ENCODE data around the gene PLA2R1. TPM values are rescaled to one million over a fixed set of nuclear protein-coding genes. Genes with fewer than 3 reads are reported as not detected.

Gene PLA2R1
- total RNA-seq, 1 experiment from 2014 or later, result 3.4 TPM

DNA sequence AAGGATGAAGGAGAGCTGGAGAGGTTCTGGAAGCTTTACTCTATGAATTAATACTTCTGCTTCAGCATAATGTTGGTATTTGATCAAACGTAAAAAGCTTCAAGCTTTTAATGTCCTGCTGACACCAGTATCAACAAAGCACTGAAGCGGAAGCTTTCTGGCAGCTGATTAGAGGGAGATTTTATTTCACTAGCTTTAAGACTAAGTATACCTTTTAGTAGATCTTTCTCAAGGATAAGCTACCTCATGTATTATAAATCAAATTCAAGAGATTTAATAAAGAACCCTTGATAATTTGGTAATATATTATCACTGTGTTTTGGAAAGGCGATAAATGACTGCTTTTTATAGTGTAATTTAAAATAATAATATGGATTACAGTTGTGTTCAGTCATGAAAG, 136.4 kb downstream of the PLA2R1 start:
- DNase-seq (no peak), ATAC-seq (no peak)
- Histone ChIP-seq H3K27me3 (ENCODE audit: low read length) (no peaks in the 10 kb centered on the region), H3K4me3 (ENCODE audit: low read length) (no peak overlapping the region), H3K4me1 (ENCODE audit: insufficient read depth, low read length) (no peaks in the 10 kb centered on the region), H3K9me2 (replicated peaks; ENCODE audit: low read length) (no peaks in the 10 kb centered on the region), H4K20me1 (ENCODE audit: low read length) (no peaks in the 10 kb centered on the region), H3K79me2 (ENCODE audit: low read length) (no peaks in the 10 kb centered on the region), H2AFZ (ENCODE audit: low read length) (no peak overlapping the region), H3F3A (ENCODE audit: low read length, unreplicated experiment) (no peaks in the 10 kb centered on the region), H3K9ac (ENCODE audit: low read length) (no peak overlapping the region), H3K9me3 (ENCODE audit: low read length) (no peaks in the 10 kb centered on the region), H3K4me2 (ENCODE audit: low read length) (no peak overlapping the region), H3K36me3 (ENCODE audit: low read depth, low read length) (no peaks in the 10 kb centered on the region), H3K27ac (ENCODE audit: low read length) (no peak overlapping the region)
- CTCF ChIA-PET, result no interaction called here
- POLR2A ChIA-PET (ENCODE audit: unreplicated experiment), result no interaction called here
- TF ChIP-seq EZH2phosphoT487 (IDR thresholded peaks at IDR 0.05; ENCODE audit: borderline replicate concordance, low read length) (no peak), EZH2 (IDR thresholded peaks at IDR 0.05; ENCODE audit: low read length, unreplicated experiment) (no peak)
- TF ChIP-seq, protein P1, sequence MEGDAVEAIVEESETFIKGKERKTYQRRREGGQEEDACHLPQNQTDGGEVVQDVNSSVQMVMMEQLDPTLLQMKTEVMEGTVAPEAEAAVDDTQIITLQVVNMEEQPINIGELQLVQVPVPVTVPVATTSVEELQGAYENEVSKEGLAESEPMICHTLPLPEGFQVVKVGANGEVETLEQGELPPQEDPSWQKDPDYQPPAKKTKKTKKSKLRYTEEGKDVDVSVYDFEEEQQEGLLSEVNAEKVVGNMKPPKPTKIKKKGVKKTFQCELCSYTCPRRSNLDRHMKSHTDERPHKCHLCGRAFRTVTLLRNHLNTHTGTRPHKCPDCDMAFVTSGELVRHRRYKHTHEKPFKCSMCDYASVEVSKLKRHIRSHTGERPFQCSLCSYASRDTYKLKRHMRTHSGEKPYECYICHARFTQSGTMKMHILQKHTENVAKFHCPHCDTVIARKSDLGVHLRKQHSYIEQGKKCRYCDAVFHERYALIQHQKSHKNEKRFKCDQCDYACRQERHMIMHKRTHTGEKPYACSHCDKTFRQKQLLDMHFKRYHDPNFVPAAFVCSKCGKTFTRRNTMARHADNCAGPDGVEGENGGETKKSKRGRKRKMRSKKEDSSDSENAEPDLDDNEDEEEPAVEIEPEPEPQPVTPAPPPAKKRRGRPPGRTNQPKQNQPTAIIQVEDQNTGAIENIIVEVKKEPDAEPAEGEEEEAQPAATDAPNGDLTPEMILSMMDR (conservative IDR thresholded peaks at IDR 0.05; ENCODE audit: low read depth, low read length), result no peak
- intact Hi-C loops (cut with micrococcal nuclease), result no loop called here
- no TSS peak for BruUV-seq (replicated peaks)

DNA sequence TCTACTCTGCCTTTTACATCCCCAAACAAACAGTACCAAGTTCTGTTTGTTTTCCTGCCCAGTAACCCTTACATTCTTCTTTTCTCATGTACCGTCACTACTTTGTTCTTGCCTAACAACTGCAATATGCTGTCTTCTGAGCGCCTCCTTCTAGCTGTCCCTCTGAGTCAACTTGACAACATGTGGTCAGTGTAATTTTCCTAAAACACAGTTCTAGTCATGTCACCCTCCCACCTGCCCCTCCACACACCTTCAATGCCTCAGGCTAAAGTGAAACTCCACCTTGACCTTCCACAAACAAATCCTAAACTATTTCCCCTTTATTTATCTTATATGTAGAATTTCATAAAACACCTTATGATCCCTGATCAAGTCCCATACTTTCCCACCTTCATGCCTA, 139.9 kb downstream of the PLA2R1 start:
- CTCF ChIA-PET, result no interaction called here

DNA sequence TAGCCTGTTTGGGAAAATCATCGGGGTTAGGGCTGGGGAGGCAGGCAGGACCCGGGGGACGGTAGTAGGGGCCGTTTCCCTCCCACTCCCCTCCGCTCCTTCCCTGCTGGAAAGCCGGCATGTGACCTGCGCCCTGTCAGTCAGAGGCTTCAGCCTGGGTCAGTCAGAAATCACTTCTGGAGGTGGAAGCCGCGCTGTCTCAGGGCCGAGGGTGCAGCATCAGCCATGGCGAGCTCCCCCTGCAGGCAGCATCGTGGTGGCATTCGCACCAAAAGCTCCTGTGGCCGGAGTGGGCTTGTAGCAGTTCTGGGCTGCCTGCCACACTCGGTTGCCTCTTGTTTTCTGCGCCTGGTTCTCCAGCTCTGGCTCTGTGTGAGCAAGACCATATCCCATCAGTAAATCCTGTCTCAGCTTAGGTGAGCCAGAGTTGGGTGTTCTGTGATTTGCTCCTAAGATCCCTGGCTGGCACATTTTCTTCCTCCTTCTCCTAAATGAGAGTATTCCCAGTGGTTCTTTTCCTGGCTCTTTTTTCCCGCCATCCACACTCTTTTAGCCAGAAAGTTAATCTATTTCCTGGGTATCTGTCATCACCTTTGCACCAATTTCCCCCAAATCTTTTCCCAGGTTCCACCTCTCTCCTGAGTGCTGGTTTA, 140.5 kb downstream of the PLA2R1 start:
- ChIA-PET POLR2A (ENCODE audit: unreplicated experiment) (no interaction called here), CTCF (interaction anchor here (0.5 kb wide), 1 partner anchor 141 kb away, joined by 3 read pairs; no protein-coding TSS in a partner anchor)
- H3K4me3 ChIP-seq (ENCODE audit: low read length), result no peak overlapping the region
- no peaks in the 10 kb centered on the region for H3K36me3 ChIP-seq (ENCODE audit: low read depth, low read length)
- intact Hi-C loops (cut with micrococcal nuclease), result no loop called here
- no peaks in the 10 kb centered on the region for H3K79me2 ChIP-seq (ENCODE audit: low read length)
- H3K9ac ChIP-seq (ENCODE audit: low read length), result no peak overlapping the region
- no peak overlapping the region for H3K4me2 ChIP-seq (ENCODE audit: low read length)
- DNase-seq (peak; percentile 61), ATAC-seq (peak; percentile 30; the same call in 1 of the 2 replicates)
- no peaks in the 10 kb centered on the region for H3K9me2 ChIP-seq (replicated peaks; ENCODE audit: low read length)
- H2AFZ ChIP-seq (ENCODE audit: low read length), result no peak overlapping the region
- H3K27me3 ChIP-seq (ENCODE audit: low read length), result no peaks in the 10 kb centered on the region
- H3K27ac ChIP-seq (ENCODE audit: low read length), result no peak overlapping the region
- TF ChIP-seq, protein P1 (conservative IDR thresholded peaks at IDR 0.05; ENCODE audit: low read depth, low read length), result peak; percentile 74
- TF ChIP-seq EZH2 (IDR thresholded peaks at IDR 0.05; ENCODE audit: low read length, unreplicated experiment), result no peak
- no peak for TF ChIP-seq EZH2phosphoT487 (IDR thresholded peaks at IDR 0.05; ENCODE audit: borderline replicate concordance, low read length)
- no TSS peak for BruUV-seq (replicated peaks)
- no peaks in the 10 kb centered on the region for H4K20me1 ChIP-seq (ENCODE audit: low read length)
- H3K9me3 ChIP-seq (ENCODE audit: low read length), result no peaks in the 10 kb centered on the region
- H3K4me1 ChIP-seq (ENCODE audit: insufficient read depth, low read length), result no peaks in the 10 kb centered on the region
- no peaks in the 10 kb centered on the region for H3F3A ChIP-seq (ENCODE audit: low read length, unreplicated experiment)

More for the DNA sequence above, 139.9 kb downstream of the PLA2R1 start:
- Histone ChIP-seq H3K9me2 (replicated peaks; ENCODE audit: low read length) (no peaks in the 10 kb centered on the region), H3K9ac (ENCODE audit: low read length) (no peak overlapping the region), H3K9me3 (ENCODE audit: low read length) (no peaks in the 10 kb centered on the region), H3K27me3 (ENCODE audit: low read length) (no peaks in the 10 kb centered on the region), H3K4me2 (ENCODE audit: low read length) (no peak overlapping the region), H4K20me1 (ENCODE audit: low read length) (no peaks in the 10 kb centered on the region), H3F3A (ENCODE audit: low read length, unreplicated experiment) (no peaks in the 10 kb centered on the region), H3K79me2 (ENCODE audit: low read length) (no peaks in the 10 kb centered on the region), H2AFZ (ENCODE audit: low read length) (no peak overlapping the region), H3K36me3 (ENCODE audit: low read depth, low read length) (no peaks in the 10 kb centered on the region), H3K4me3 (ENCODE audit: low read length) (no peak overlapping the region), H3K27ac (ENCODE audit: low read length) (no peak overlapping the region), H3K4me1 (ENCODE audit: insufficient read depth, low read length) (no peaks in the 10 kb centered on the region)
- POLR2A ChIA-PET (ENCODE audit: unreplicated experiment), result no interaction called here
- BruUV-seq (replicated peaks), result no TSS peak
- intact Hi-C loops (cut with micrococcal nuclease), result no loop called here
- TF ChIP-seq EZH2 (IDR thresholded peaks at IDR 0.05; ENCODE audit: low read length, unreplicated experiment), result no peak
- TF ChIP-seq, protein P1 (conservative IDR thresholded peaks at IDR 0.05; ENCODE audit: low read depth, low read length), result no peak
- no peak for TF ChIP-seq EZH2phosphoT487 (IDR thresholded peaks at IDR 0.05; ENCODE audit: borderline replicate concordance, low read length)
- no peak for ATAC-seq
- DNase-seq, result peak; percentile 15

All from PC-3 (cell line).